Keratinocyte (primary cell): ENCODE results near the gene NCAPG.

ENCODE experiments used
- EZH2 ChIP-seq: IDR thresholded peaks from one replicate; pipeline ENCODE4 v1.6.1; 2012; ENCODE audit warnings: inconsistent platforms, mild to moderate bottlenecking, low read length, moderate library complexity
- TF ChIP-seq, protein P1 (sequence below), 3 experiments: IDR thresholded peaks in 1 of 3; conservative IDR thresholded peaks in 1 of 3; optimal IDR thresholded peaks in 1 of 3; 2 replicates in 2 of 3; 3 replicates in 1 of 3; pipeline versions ENCODE3 to v1.5.1; 2011; ENCODE audit warnings: low read length in 3 of 3, mild to moderate bottlenecking in 3 of 3, moderate library complexity in 2 of 3, control low read depth in 1 of 3, inconsistent platforms in 1 of 3; ENCODE audit not compliant: insufficient read depth in 2 of 3; ENCODE audit errors: extremely low read depth in 1 of 3

DNA sequence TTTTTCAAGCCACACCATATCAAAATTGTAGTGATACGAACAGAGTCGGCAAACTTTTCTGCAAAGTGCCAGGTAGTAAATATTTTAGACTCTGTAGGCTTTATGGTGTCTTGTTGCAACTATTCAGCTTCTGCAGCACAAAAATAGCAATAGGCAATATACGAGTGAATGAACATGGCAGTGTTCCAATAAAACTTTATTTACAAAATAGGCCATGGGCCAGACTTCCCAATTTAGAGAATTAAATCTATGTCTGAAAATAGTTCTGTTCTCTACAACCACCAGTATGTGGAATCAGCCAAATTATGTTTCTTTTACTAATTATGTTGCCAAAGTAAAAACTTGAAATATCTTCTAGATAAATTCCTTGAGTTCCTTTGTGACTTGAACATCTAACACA lies 56.5 kb downstream of the NCAPG start:
- TF ChIP-seq, protein P1, sequence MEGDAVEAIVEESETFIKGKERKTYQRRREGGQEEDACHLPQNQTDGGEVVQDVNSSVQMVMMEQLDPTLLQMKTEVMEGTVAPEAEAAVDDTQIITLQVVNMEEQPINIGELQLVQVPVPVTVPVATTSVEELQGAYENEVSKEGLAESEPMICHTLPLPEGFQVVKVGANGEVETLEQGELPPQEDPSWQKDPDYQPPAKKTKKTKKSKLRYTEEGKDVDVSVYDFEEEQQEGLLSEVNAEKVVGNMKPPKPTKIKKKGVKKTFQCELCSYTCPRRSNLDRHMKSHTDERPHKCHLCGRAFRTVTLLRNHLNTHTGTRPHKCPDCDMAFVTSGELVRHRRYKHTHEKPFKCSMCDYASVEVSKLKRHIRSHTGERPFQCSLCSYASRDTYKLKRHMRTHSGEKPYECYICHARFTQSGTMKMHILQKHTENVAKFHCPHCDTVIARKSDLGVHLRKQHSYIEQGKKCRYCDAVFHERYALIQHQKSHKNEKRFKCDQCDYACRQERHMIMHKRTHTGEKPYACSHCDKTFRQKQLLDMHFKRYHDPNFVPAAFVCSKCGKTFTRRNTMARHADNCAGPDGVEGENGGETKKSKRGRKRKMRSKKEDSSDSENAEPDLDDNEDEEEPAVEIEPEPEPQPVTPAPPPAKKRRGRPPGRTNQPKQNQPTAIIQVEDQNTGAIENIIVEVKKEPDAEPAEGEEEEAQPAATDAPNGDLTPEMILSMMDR (optimal IDR thresholded peaks at IDR 0.05 in 1 of 3, IDR thresholded peaks at IDR 0.05 in 1 of 3, conservative IDR thresholded peaks at IDR 0.05 in 1 of 3; ENCODE audit: extremely low read depth in 1 of 3, insufficient read depth in 2 of 3, low read length in 3 of 3), result no peak
- no peak for TF ChIP-seq EZH2
